Measurements from ENCODE around the gene RAN. TPM values are rescaled to one million over a fixed set of nuclear protein-coding genes. Genes with fewer than 3 reads are reported as not detected.

The RAN gene
- polyA plus RNA-seq, 1 of the 3 experiments (the other 2 are of a cell fraction): 865 TPM

DNA sequence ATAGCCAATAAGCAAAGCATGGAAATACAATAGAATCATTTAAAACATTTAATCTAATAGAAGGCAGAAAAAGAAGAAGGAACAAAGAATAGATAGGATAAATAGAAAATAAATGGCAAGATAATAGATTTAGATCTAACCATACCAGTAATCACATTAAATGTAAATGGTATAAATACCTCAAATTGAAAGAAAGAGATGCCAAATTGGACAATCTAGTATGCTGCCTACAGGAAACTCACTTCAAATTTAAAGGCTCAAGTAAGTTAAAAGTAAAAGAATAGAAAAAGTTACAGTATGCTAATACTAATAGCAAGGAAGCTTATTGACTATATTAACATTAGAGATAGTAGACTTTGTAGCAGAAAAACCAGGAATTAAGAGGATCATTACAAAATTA is 40.1 kb downstream of the RAN start:
- H3K4me1 ChIP-seq (ENCODE audit: control insufficient read depth in 1 of 2, insufficient read depth in 2 of 2, low read depth in 1 of 2, low read length in 1 of 2): peaks cover 0 to 4% of the 10 kb centered on the region in 2 experiments; a peak in 1 of 4 replicates
- H3K27me3 ChIP-seq (ENCODE audit: insufficient read depth): no peaks in the 10 kb centered on the region
- no peak overlapping the region for H3K9ac ChIP-seq
- no peak overlapping the region for H3K27ac ChIP-seq (ENCODE audit: low read depth in 2 of 2, low read length in 1 of 2)
- no peak overlapping the region for H3K4me2 ChIP-seq
- no peak overlapping the region for H3K4me3 ChIP-seq (ENCODE audit: low read depth in 2 of 2, low read length in 1 of 2)
- H3K9me2 ChIP-seq: no peaks in the 10 kb centered on the region
- DNase-seq: no peak
- H3K9me3 ChIP-seq: peaks cover 7% of the 10 kb centered on the region
- no peaks in the 10 kb centered on the region for H4K20me1 ChIP-seq (ENCODE audit: insufficient read depth)
- H3K79me2 ChIP-seq (ENCODE audit: insufficient read depth): no peaks in the 10 kb centered on the region
- H2AFZ ChIP-seq (ENCODE audit: low read depth): no peak overlapping the region
- TF ChIP-seq, protein P1, sequence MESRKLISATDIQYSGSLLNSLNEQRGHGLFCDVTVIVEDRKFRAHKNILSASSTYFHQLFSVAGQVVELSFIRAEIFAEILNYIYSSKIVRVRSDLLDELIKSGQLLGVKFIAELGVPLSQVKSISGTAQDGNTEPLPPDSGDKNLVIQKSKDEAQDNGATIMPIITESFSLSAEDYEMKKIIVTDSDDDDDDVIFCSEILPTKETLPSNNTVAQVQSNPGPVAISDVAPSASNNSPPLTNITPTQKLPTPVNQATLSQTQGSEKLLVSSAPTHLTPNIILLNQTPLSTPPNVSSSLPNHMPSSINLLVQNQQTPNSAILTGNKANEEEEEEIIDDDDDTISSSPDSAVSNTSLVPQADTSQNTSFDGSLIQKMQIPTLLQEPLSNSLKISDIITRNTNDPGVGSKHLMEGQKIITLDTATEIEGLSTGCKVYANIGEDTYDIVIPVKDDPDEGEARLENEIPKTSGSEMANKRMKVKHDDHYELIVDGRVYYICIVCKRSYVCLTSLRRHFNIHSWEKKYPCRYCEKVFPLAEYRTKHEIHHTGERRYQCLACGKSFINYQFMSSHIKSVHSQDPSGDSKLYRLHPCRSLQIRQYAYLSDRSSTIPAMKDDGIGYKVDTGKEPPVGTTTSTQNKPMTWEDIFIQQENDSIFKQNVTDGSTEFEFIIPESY (IDR thresholded peaks at IDR 0.05; ENCODE audit: borderline replicate concordance, low read depth): no peak
- no peak for TF ChIP-seq EZH2phosphoT487 (IDR thresholded peaks at IDR 0.05; ENCODE audit: borderline replicate concordance, low read depth)
- H3F3A ChIP-seq (replicated peaks; ENCODE audit: insufficient read depth): no peaks in the 10 kb centered on the region
- POLR2A ChIA-PET: no interaction called here
- H3K36me3 ChIP-seq (replicated peaks in 1 of 2; ENCODE audit: control insufficient read depth in 1 of 2, insufficient read depth in 2 of 2, low read length in 1 of 2): no peaks in the 10 kb centered on the region
- CTCF ChIA-PET: interaction anchor here (0.6 to 0.7 kb wide), 2 partner anchors 91 to 232 kb away, joined by 3 to 4 read pairs; no protein-coding TSS in a partner anchor

DNA sequence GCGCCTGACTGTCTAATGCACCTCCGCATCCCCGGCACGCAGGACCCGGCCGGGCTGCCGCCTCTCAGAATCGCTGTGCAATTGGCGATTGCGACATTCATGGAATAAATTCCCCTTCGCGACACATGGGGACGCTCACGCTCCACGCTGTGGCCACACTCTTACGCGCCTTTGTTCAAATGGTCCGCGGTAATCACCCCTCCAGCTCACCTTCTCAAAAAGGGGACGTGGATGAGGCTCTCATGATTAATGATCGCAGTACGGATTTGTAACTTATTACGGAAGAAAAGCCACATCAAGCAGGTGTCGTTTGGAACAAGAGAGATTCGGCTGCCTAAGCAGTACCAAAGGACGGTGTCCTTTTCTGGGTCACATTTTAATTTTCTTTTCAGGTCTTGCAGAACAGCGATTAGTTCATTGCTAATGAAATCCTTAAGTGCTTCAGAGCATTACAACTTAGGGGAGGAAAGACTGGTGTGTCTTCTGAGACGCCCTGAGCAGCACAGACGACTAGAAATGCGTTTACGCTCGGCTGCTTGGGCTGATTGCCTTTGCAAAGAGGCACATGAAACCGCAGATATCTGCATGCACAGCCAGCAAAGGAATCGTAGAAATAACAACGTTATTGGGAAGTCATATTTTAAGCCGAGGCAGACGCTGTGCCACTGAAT is 44.5 kb downstream of the RAN start:
- DNase-seq: peak; percentile 82
- no peaks in the 10 kb centered on the region for H3K27me3 ChIP-seq (ENCODE audit: insufficient read depth)
- peaks cover 0 to 4% of the 10 kb centered on the region in 2 experiments; a peak in 1 of 4 replicates for H3K4me1 ChIP-seq (ENCODE audit: control insufficient read depth in 1 of 2, insufficient read depth in 2 of 2, low read depth in 1 of 2, low read length in 1 of 2)
- ChIA-PET CTCF (interaction anchor here (0.6 to 6.0 kb wide), 62 partner anchors 8 to 1081 kb away, joined by 3 to 86 read pairs (median 4); partner anchors contain the start of genes ADGRD1, EP400, MMP17 and SFSWAP), POLR2A (no interaction called here)
- no peaks in the 10 kb centered on the region for H3K9me2 ChIP-seq
- H3K9ac ChIP-seq: no peak overlapping the region
- H3K27ac ChIP-seq (ENCODE audit: low read depth in 2 of 2, low read length in 1 of 2): no peak overlapping the region
- H3F3A ChIP-seq (replicated peaks; ENCODE audit: insufficient read depth): no peaks in the 10 kb centered on the region
- TF ChIP-seq MEF2A (IDR thresholded peaks at IDR 0.05; ENCODE audit: borderline replicate concordance, low read depth) (no peak), TEAD4 (IDR thresholded peaks at IDR 0.05; ENCODE audit: borderline replicate concordance, insufficient read depth) (no peak), RAD21 (IDR thresholded peaks at IDR 0.05; ENCODE audit: low read length) (peak; percentile 96), RCOR1 (IDR thresholded peaks at IDR 0.05; ENCODE audit: low read length) (0 out of 2 replicates have a peak, but pooled peaks have one; percentile 35), SMC3 (IDR thresholded peaks at IDR 0.05; ENCODE audit: low read depth, low read length) (peak; percentile 81), GABPA (IDR thresholded peaks at IDR 0.05; ENCODE audit: low read depth) (no peak), TCF12 (IDR thresholded peaks at IDR 0.05) (no peak), ELF1 (IDR thresholded peaks at IDR 0.05) (no peak)
- TF ChIP-seq, protein P2, sequence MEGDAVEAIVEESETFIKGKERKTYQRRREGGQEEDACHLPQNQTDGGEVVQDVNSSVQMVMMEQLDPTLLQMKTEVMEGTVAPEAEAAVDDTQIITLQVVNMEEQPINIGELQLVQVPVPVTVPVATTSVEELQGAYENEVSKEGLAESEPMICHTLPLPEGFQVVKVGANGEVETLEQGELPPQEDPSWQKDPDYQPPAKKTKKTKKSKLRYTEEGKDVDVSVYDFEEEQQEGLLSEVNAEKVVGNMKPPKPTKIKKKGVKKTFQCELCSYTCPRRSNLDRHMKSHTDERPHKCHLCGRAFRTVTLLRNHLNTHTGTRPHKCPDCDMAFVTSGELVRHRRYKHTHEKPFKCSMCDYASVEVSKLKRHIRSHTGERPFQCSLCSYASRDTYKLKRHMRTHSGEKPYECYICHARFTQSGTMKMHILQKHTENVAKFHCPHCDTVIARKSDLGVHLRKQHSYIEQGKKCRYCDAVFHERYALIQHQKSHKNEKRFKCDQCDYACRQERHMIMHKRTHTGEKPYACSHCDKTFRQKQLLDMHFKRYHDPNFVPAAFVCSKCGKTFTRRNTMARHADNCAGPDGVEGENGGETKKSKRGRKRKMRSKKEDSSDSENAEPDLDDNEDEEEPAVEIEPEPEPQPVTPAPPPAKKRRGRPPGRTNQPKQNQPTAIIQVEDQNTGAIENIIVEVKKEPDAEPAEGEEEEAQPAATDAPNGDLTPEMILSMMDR (IDR thresholded peaks at IDR 0.05): peak; percentile 31
- TF ChIP-seq, protein P3, sequence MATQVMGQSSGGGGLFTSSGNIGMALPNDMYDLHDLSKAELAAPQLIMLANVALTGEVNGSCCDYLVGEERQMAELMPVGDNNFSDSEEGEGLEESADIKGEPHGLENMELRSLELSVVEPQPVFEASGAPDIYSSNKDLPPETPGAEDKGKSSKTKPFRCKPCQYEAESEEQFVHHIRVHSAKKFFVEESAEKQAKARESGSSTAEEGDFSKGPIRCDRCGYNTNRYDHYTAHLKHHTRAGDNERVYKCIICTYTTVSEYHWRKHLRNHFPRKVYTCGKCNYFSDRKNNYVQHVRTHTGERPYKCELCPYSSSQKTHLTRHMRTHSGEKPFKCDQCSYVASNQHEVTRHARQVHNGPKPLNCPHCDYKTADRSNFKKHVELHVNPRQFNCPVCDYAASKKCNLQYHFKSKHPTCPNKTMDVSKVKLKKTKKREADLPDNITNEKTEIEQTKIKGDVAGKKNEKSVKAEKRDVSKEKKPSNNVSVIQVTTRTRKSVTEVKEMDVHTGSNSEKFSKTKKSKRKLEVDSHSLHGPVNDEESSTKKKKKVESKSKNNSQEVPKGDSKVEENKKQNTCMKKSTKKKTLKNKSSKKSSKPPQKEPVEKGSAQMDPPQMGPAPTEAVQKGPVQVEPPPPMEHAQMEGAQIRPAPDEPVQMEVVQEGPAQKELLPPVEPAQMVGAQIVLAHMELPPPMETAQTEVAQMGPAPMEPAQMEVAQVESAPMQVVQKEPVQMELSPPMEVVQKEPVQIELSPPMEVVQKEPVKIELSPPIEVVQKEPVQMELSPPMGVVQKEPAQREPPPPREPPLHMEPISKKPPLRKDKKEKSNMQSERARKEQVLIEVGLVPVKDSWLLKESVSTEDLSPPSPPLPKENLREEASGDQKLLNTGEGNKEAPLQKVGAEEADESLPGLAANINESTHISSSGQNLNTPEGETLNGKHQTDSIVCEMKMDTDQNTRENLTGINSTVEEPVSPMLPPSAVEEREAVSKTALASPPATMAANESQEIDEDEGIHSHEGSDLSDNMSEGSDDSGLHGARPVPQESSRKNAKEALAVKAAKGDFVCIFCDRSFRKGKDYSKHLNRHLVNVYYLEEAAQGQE (IDR thresholded peaks at IDR 0.05; ENCODE audit: low read depth, low read length): no peak
- TF ChIP-seq, protein P4, sequence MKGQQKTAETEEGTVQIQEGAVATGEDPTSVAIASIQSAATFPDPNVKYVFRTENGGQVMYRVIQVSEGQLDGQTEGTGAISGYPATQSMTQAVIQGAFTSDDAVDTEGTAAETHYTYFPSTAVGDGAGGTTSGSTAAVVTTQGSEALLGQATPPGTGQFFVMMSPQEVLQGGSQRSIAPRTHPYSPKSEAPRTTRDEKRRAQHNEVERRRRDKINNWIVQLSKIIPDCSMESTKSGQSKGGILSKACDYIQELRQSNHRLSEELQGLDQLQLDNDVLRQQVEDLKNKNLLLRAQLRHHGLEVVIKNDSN (IDR thresholded peaks at IDR 0.05; ENCODE audit: borderline replicate concordance, low read depth): no peak
- no peaks in the 10 kb centered on the region for H3K36me3 ChIP-seq (replicated peaks in 1 of 2; ENCODE audit: control insufficient read depth in 1 of 2, insufficient read depth in 2 of 2, low read length in 1 of 2)
- H3K4me3 ChIP-seq (ENCODE audit: low read depth in 2 of 2, low read length in 1 of 2): peak overlapping the region in 1 of 2 experiments; percentile 32; a peak in 1 of 4 replicates
- peaks cover 4% of the 10 kb centered on the region for H3K9me3 ChIP-seq
- WGBS (ENCODE audit: low lambda C conversion rate): 26% methylated on average over 35 of the region's 37 CpGs
- H3K4me2 ChIP-seq: no peak overlapping the region
- H3K79me2 ChIP-seq (ENCODE audit: insufficient read depth): no peaks in the 10 kb centered on the region
- H2AFZ ChIP-seq (ENCODE audit: low read depth): no peak overlapping the region
- no peaks in the 10 kb centered on the region for H4K20me1 ChIP-seq (ENCODE audit: insufficient read depth)

Measured in SK-N-SH (cell line).